ENCODE measurements around the gene KSR1. TPM values are rescaled to one million over a fixed set of nuclear protein-coding genes. Genes with fewer than 3 reads are reported as not detected.

Gene KSR1
- total RNA-seq, 2 donors from 2014 or later, result 33.7 to 46.3 TPM

- Mint-ChIP-seq H3K27me3 (ENCODE audit: insufficient read depth) (no peaks in the 10 kb centered on the region), H3K9me3 (no peaks in the 10 kb centered on the region), H3K27ac (no peak overlapping the region), H3K4me1 (no peaks in the 10 kb centered on the region), H3K4me3 (no peak overlapping the region), H3K36me3 (ENCODE audit: low read depth) (peaks cover 37% of the 10 kb centered on the region)
- no peak overlapping the region for H3K9ac ChIP-seq (ENCODE audit: extremely low read depth, low read length, poor library complexity, severe bottlenecking)
- H3K27me3 ChIP-seq (ENCODE audit: control insufficient read depth, insufficient read depth, low read length, poor library complexity, severe bottlenecking), result no peaks in the 10 kb centered on the region
- H3K9me3 ChIP-seq (ENCODE audit: control insufficient read depth, low read length), result no peaks in the 10 kb centered on the region
- WGBS, 2 experiments (ENCODE audit: insufficient coverage in 1 of 2, insufficient read length in 1 of 2), result 93 to 96% methylated on average over 4 to 6 of the region's 6 CpGs
- TF ChIP-seq CTCF (conservative IDR thresholded peaks at IDR 0.05), result no peak
- no peak for DNase-seq
- no peaks in the 10 kb centered on the region for H3K4me1 ChIP-seq (ENCODE audit: control insufficient read depth, insufficient read depth, low read length)
- no peak overlapping the region for H3K4me3 ChIP-seq (ENCODE audit: low read length)
- H3K36me3 ChIP-seq (ENCODE audit: control insufficient read depth, insufficient read depth, low read length), result peaks cover 23% of the 10 kb centered on the region
- H3K27ac ChIP-seq (ENCODE audit: low read depth, low read length), result no peak overlapping the region
These were observed 167.4 kb downstream of the KSR1 start for GRCh38 chr17:27623614-27624013.

- H3K4me1 ChIP-seq (ENCODE audit: control insufficient read depth, insufficient read depth, low read length), result no peaks in the 10 kb centered on the region
- Mint-ChIP-seq H3K4me1 (no peaks in the 10 kb centered on the region), H3K4me3 (no peak overlapping the region), H3K27ac (no peak overlapping the region), H3K36me3 (ENCODE audit: low read depth) (peaks cover 36% of the 10 kb centered on the region), H3K9me3 (no peaks in the 10 kb centered on the region), H3K27me3 (ENCODE audit: insufficient read depth) (no peaks in the 10 kb centered on the region)
- H3K27ac ChIP-seq (ENCODE audit: low read depth, low read length), result no peak overlapping the region
- no peaks in the 10 kb centered on the region for H3K9me3 ChIP-seq (ENCODE audit: control insufficient read depth, low read length)
- no peak overlapping the region for H3K4me3 ChIP-seq (ENCODE audit: low read length)
- TF ChIP-seq CTCF (conservative IDR thresholded peaks at IDR 0.05), result no peak
- no peak overlapping the region for H3K9ac ChIP-seq (ENCODE audit: extremely low read depth, low read length, poor library complexity, severe bottlenecking)
- peaks cover 20% of the 10 kb centered on the region for H3K36me3 ChIP-seq (ENCODE audit: control insufficient read depth, insufficient read depth, low read length)
- no peak for DNase-seq
- 93 to 100% methylated on average over 2 to 3 of the region's 3 CpGs for WGBS, 2 experiments (ENCODE audit: insufficient coverage in 1 of 2, insufficient read length in 1 of 2)
- H3K27me3 ChIP-seq (ENCODE audit: control insufficient read depth, insufficient read depth, low read length, poor library complexity, severe bottlenecking), result no peaks in the 10 kb centered on the region
These were observed 168.3 kb downstream of the KSR1 start for GRCh38 chr17:27624539-27624938.

- WGBS, 2 experiments (ENCODE audit: insufficient coverage in 1 of 2, insufficient read length in 1 of 2), result 60 to 97% methylated on average over 1 to 4 of the region's 5 CpGs
These were observed 169.6 kb downstream of the KSR1 start for GRCh38 chr17:27625856-27626255.

More at GRCh38 chr17:27625856-27626255, 169.6 kb downstream of the KSR1 start:
- Histone ChIP-seq H3K9me3 (ENCODE audit: control insufficient read depth, low read length) (no peaks in the 10 kb centered on the region), H3K4me1 (ENCODE audit: control insufficient read depth, insufficient read depth, low read length) (no peaks in the 10 kb centered on the region), H3K27ac (ENCODE audit: low read depth, low read length) (no peak overlapping the region), H3K9ac (ENCODE audit: extremely low read depth, low read length, poor library complexity, severe bottlenecking) (no peak overlapping the region), H3K4me3 (ENCODE audit: low read length) (no peak overlapping the region), H3K36me3 (ENCODE audit: control insufficient read depth, insufficient read depth, low read length) (peaks cover 20% of the 10 kb centered on the region), H3K27me3 (ENCODE audit: control insufficient read depth, insufficient read depth, low read length, poor library complexity, severe bottlenecking) (no peaks in the 10 kb centered on the region)
- Mint-ChIP-seq H3K9me3 (no peaks in the 10 kb centered on the region), H3K4me1 (peaks cover 2% of the 10 kb centered on the region), H3K27ac (no peak overlapping the region), H3K36me3 (ENCODE audit: low read depth) (peaks cover 30% of the 10 kb centered on the region), H3K4me3 (no peak overlapping the region), H3K27me3 (ENCODE audit: insufficient read depth) (no peaks in the 10 kb centered on the region)
- no peak for DNase-seq
- TF ChIP-seq CTCF (conservative IDR thresholded peaks at IDR 0.05), result no peak
